IMR-90 (cell line): ENCODE data around the gene PGBD5. TPM values are rescaled to one million over a fixed set of nuclear protein-coding genes. Genes with fewer than 3 reads are reported as not detected.

Source experiments
- ATAC-seq: fragments of 200-7000 bp; cut with Tn5 transposase; 2 replicates; pipeline ENCODE4 v1.9.1; 2020; ENCODE audit warnings: low read depth, mild to moderate bottlenecking, moderate library complexity
- BruUV-seq: library from RNA; stranded (reverse); fragments of 400-500 nt; replicated peaks from 2 replicates; lab custom pipeline; 2021; lab: Mats Ljungman, UMichigan
- CTCF ChIA-PET: fragments of 300-600 bp; formaldehyde crosslinking; extraction: SDS; loops from one replicate; lab custom pipeline; 2021; ENCODE audit warnings: antibody characterized with exemption; lab: Yijun Ruan, JAX
- POLR2A ChIA-PET: fragments of 300-600 bp; sonication (Branson Sonifier 250); formaldehyde crosslinking; loops from one replicate; lab custom pipeline; 2022; ENCODE audit warnings: antibody characterized with exemption; ENCODE audit not compliant: unreplicated experiment; lab: Charles Lee
- DNase-seq: peaks from one replicate; pipeline ENCODE4 v3.0.0; 2013
- H2AFZ ChIP-seq: replicated peaks from 2 replicates; pipeline ENCODE3; 2013; ENCODE audit warnings: low read length, mild to moderate bottlenecking; ENCODE audit not compliant: poor library complexity
- H2AK5ac ChIP-seq: 2 replicates; pipeline ENCODE4 v1.6.1; 2013; ENCODE audit warnings: low read depth, low read length, inconsistent platforms
- H2AK9ac ChIP-seq: replicated peaks from 2 replicates; pipeline ENCODE3; 2013; ENCODE audit warnings: mild to moderate bottlenecking, low read depth, low read length, moderate library complexity; ENCODE audit not compliant: poor library complexity
- H2BK120ac ChIP-seq: 2 replicates; pipeline ENCODE4 v1.6.1; 2013; ENCODE audit warnings: low read depth, low read length, inconsistent platforms
- H2BK15ac ChIP-seq: 3 replicates; pipeline ENCODE4 v1.6.1; 2013; ENCODE audit warnings: low read depth, low read length, inconsistent platforms
- H2BK20ac ChIP-seq: 2 replicates; pipeline ENCODE4 v1.6.1; 2013; ENCODE audit warnings: low read depth, mild to moderate bottlenecking, inconsistent platforms, low read length, moderate library complexity
- H2BK5ac ChIP-seq: 2 replicates; pipeline ENCODE4 v1.6.1; 2013; ENCODE audit warnings: mild to moderate bottlenecking, low read depth, low read length, inconsistent platforms; ENCODE audit not compliant: poor library complexity, severe bottlenecking
- H3K14ac ChIP-seq: replicated peaks from 2 replicates; pipeline ENCODE4 v1.6.1; 2013; ENCODE audit warnings: low read depth, low read length, inconsistent platforms
- H3K18ac ChIP-seq: 2 replicates; pipeline ENCODE4 v1.6.1; 2013; ENCODE audit warnings: low read depth, low read length, control low read depth
- H3K23ac ChIP-seq: 2 replicates; pipeline ENCODE4 v1.6.1; 2013; ENCODE audit warnings: low read depth, low read length, inconsistent platforms
- H3K27ac ChIP-seq: 2 replicates; pipeline ENCODE4 v1.5.1; 2013; ENCODE audit warnings: mild to moderate bottlenecking, control low read depth, low read length; ENCODE audit not compliant: insufficient read depth
- H3K27me3 ChIP-seq: 2 replicates; pipeline ENCODE4 v1.6.1; 2013; ENCODE audit warnings: low read length; ENCODE audit not compliant: control insufficient read depth, insufficient read depth
- H3K36me3 ChIP-seq: 2 replicates; pipeline ENCODE4 v1.6.1; 2013; ENCODE audit warnings: low read length, mixed read lengths; ENCODE audit not compliant: control insufficient read depth, insufficient read depth
- H3K4ac ChIP-seq: 2 replicates; pipeline ENCODE4 v1.6.1; 2013; ENCODE audit warnings: low read depth, low read length, inconsistent platforms
- H3K4me1 ChIP-seq: 2 replicates; pipeline ENCODE4 v1.6.1; 2013; ENCODE audit warnings: low read length, mixed read lengths; ENCODE audit not compliant: control insufficient read depth, insufficient read depth
- H3K4me2 ChIP-seq: 2 replicates; pipeline ENCODE4 v1.6.1; 2013; ENCODE audit warnings: low read depth, mild to moderate bottlenecking, control low read depth, low read length, moderate library complexity
- H3K4me3 ChIP-seq: 2 replicates; pipeline ENCODE4 v1.5.1; 2013; ENCODE audit warnings: low read depth, mild to moderate bottlenecking, control low read depth, low read length, moderate library complexity; ENCODE audit not compliant: insufficient read depth
- H3K56ac ChIP-seq: 2 replicates; pipeline ENCODE4 v1.6.1; 2013; ENCODE audit warnings: low read length, inconsistent platforms; ENCODE audit not compliant: insufficient read depth; ENCODE audit errors: extremely low read depth
- H3K79me1 ChIP-seq, 2 experiments: 2 replicates each; pipeline ENCODE4 v1.6.1; 2013; ENCODE audit warnings: low read length in 2 of 2, inconsistent platforms in 1 of 2, low read depth in 1 of 2
- H3K9ac ChIP-seq: 2 replicates; pipeline ENCODE4 v1.6.1; 2013; ENCODE audit warnings: low read depth, low read length, control low read depth
- H3K9me1 ChIP-seq: 2 replicates; pipeline ENCODE4 v1.6.1; 2013; ENCODE audit warnings: low read length, inconsistent platforms; ENCODE audit not compliant: insufficient read depth
- H3K9me3 ChIP-seq: 2 replicates; pipeline ENCODE4 v1.6.1; 2013; ENCODE audit warnings: low read length; ENCODE audit not compliant: control insufficient read depth, insufficient read depth
- H4K20me1 ChIP-seq: 2 replicates; pipeline ENCODE4 v1.6.1; 2013; ENCODE audit warnings: low read length, inconsistent platforms; ENCODE audit not compliant: insufficient read depth
- H4K5ac ChIP-seq: 2 replicates; pipeline ENCODE4 v1.6.1; 2013; ENCODE audit warnings: mild to moderate bottlenecking, low read depth, low read length, control low read depth
- H4K8ac ChIP-seq, 2 experiments: 2 replicates each; pipeline ENCODE4 v1.6.1; 2013; ENCODE audit warnings: low read depth in 2 of 2, low read length in 2 of 2, control low read depth in 1 of 2, inconsistent platforms in 1 of 2
- H4K91ac ChIP-seq: 2 replicates; pipeline ENCODE4 v1.6.1; 2013; ENCODE audit warnings: low read depth, low read length, inconsistent platforms; ENCODE audit not compliant: insufficient read depth
- MAFK ChIP-seq: IDR thresholded peaks from 2 replicates; pipeline ENCODE4 v1.6.1; 2012; ENCODE audit warnings: low read depth, low read length, improper control_type of control experiment
- WGBS, 2 experiments: methylation state at CpG; one replicate each; pipeline versions ENCODE4 v1.1.5 to v1.1.7; 2013; ENCODE audit warnings: missing lambda C conversion rate in 2 of 2; ENCODE audit not compliant: insufficient read length in 1 of 2; ENCODE audit errors: extremely low coverage in 2 of 2; 5-methylcytosine and 5-hydroxymethylcytosine counted together
- dilution Hi-C: fragments of 300-500 bp; cut with HindIII; formaldehyde crosslinking; loops from one replicate; pipeline ENCODE4 v1.14.3; 2018; ENCODE audit warnings: low sequenced_read_pairs; ENCODE audit not compliant: unreplicated experiment
- in situ Hi-C: fragments of 300-500 bp; cut with MboI; formaldehyde crosslinking; loops from 3 replicates; pipeline ENCODE4 v1.14.3; 2019; ENCODE audit warnings: low sequenced_read_pairs, inconsistent platforms, mixed read lengths
- intact Hi-C: fragments of 100-400 bp; cut with micrococcal nuclease; formaldehyde crosslinking; loops from 2 replicates; pipeline ENCODE4 v1.10.0; 2022
- polyA plus RNA-seq, 3 experiments: library from polyadenylated mRNA; depleted of rRNA; stranded (reverse); fragments of >200 nt; gene quantifications; 2 replicates each; pipeline ENCODE4 v1.2.3, GENCODE V29; 2012; ENCODE audit warnings: low replicate concordance in 1 of 3
- total RNA-seq: library from RNA; depleted of rRNA; stranded (reverse); fragments of >200 nt; gene quantifications from 2 replicates; pipeline ENCODE4 v1.2.3, GENCODE V29; 2012

PGBD5 gene
- total and polyA plus RNA-seq, 2 of the 4 experiments (the other 2 are of a cell fraction), result 0.18 to 0.36 TPM

- ChIA-PET CTCF (no interaction called here), POLR2A (no interaction called here)
- BruUV-seq, result no TSS peak
- Histone ChIP-seq H4K91ac (no peak overlapping the region), H4K20me1 (no peaks in the 10 kb centered on the region), H2BK5ac (no peak overlapping the region), H2BK120ac (no peak overlapping the region), H3K27ac (no peak overlapping the region), H3K4me3 (no peak overlapping the region), H3K14ac (no peak overlapping the region), H3K9me1 (no peaks in the 10 kb centered on the region), H3K9me3 (no peaks in the 10 kb centered on the region), H2AK9ac (no peak overlapping the region), H3K36me3 (peaks cover 50% of the 10 kb centered on the region), H3K23ac (no peak overlapping the region), H4K5ac (no peak overlapping the region), H2BK20ac (no peak overlapping the region), H2AK5ac (no peak overlapping the region), H3K4ac (no peak overlapping the region), H3K4me2 (no peak overlapping the region), H2AFZ (no peak overlapping the region), H3K56ac (no peak overlapping the region), H3K27me3 (no peaks in the 10 kb centered on the region), H3K18ac (no peak overlapping the region), H4K8ac (no peak overlapping the region), H3K79me1 (peaks cover 0 to 3% of the 10 kb centered on the region in 2 experiments; a peak in 2 of 4 replicates), H3K4me1 (no peaks in the 10 kb centered on the region), H2BK15ac (no peak overlapping the region), H3K9ac (no peak overlapping the region)
- no peak for TF ChIP-seq MAFK
- dilution Hi-C loops, result no loop called here
- in situ Hi-C loops, result no loop called here
- DNase-seq (no peak), ATAC-seq (no peak)
- intact Hi-C loops, result no loop called here
- WGBS, 2 experiments, result 94% methylated on average over 3 of the region's 5 CpGs; no CpG with 5 or more reads in 1 of the 2 experiments
Observed at GRCh38 chr1:230276401-230276800, 149.7 kb downstream of the PGBD5 start.
